Mesenchymal stem cell (in vitro differentiated cells and primary cell): ENCODE data around the gene PPP1R14D.

ENCODE experiments used
- DNase-seq: peaks from one replicate; pipeline ENCODE4 v3.0.0-alpha.2; 2013
- H2AFZ ChIP-seq: one replicate; pipeline ENCODE4 v1.6.1; 2013; ENCODE audit warnings: low read depth, mild to moderate bottlenecking, control low read depth, inconsistent platforms, low read length, moderate library complexity
- H2AK5ac ChIP-seq: 2 replicates; pipeline ENCODE4 v1.6.1; 2013; ENCODE audit warnings: low read length, moderate library complexity, mild to moderate bottlenecking, inconsistent platforms; ENCODE audit not compliant: severe bottlenecking
- H2BK120ac ChIP-seq: one replicate; pipeline ENCODE4 v1.6.1; 2013; ENCODE audit warnings: low read depth, mild to moderate bottlenecking, inconsistent platforms, low read length, moderate library complexity
- H2BK12ac ChIP-seq, 2 experiments: one replicate each; pipeline ENCODE4 v1.6.1; 2013; ENCODE audit warnings: inconsistent platforms in 2 of 2, low read length in 2 of 2, mild to moderate bottlenecking in 2 of 2, moderate library complexity in 2 of 2, control low read depth in 1 of 2
- H2BK15ac ChIP-seq: one replicate; pipeline ENCODE4 v1.6.1; 2013; ENCODE audit warnings: mild to moderate bottlenecking, low read depth, inconsistent platforms; ENCODE audit not compliant: poor library complexity, severe bottlenecking
- H2BK5ac ChIP-seq: 2 replicates; pipeline ENCODE4 v1.6.1; 2013; ENCODE audit warnings: low read depth, mild to moderate bottlenecking, low read length, control low read depth, inconsistent platforms; ENCODE audit not compliant: poor library complexity, severe bottlenecking
- H3K14ac ChIP-seq, 2 experiments: one replicate each; pipeline ENCODE4 v1.6.1; 2013; ENCODE audit warnings: inconsistent platforms in 2 of 2, low read length in 2 of 2, control low read depth in 1 of 2, mild to moderate bottlenecking in 1 of 2, moderate library complexity in 1 of 2
- H3K18ac ChIP-seq, 2 experiments: one replicate each; pipeline ENCODE4 v1.6.1; 2013; ENCODE audit warnings: inconsistent platforms in 2 of 2, low read length in 2 of 2, control low read depth in 1 of 2, low read depth in 1 of 2, mild to moderate bottlenecking in 1 of 2
- H3K23ac ChIP-seq, 2 experiments: one replicate each; pipeline ENCODE4 v1.6.1; 2013; ENCODE audit warnings: inconsistent platforms in 2 of 2, low read length in 2 of 2, mild to moderate bottlenecking in 2 of 2, moderate library complexity in 2 of 2, control low read depth in 1 of 2
- H3K27ac ChIP-seq: 2 replicates; pipeline ENCODE4 v1.5.1; 2013; ENCODE audit warnings: mild to moderate bottlenecking, moderate library complexity, low read length, control low read depth, inconsistent platforms; ENCODE audit not compliant: poor library complexity, severe bottlenecking
- H3K27me3 ChIP-seq, 2 experiments: 2 replicates each; pipeline versions ENCODE4 v1.6.1 to v1.7.0; 2013; ENCODE audit warnings: low read length in 2 of 2, mild to moderate bottlenecking in 2 of 2, moderate library complexity in 2 of 2, control low read depth in 1 of 2, inconsistent platforms in 1 of 2; ENCODE audit not compliant: control insufficient read depth in 1 of 2, insufficient read depth in 1 of 2
- H3K36me3 ChIP-seq, 2 experiments: 2 replicates each; pipeline versions ENCODE4 v1.6.1 to v1.7.0; 2013; ENCODE audit warnings: low read length in 2 of 2, control low read depth in 1 of 2, inconsistent platforms in 1 of 2, low read depth in 1 of 2, mild to moderate bottlenecking in 1 of 2; ENCODE audit not compliant: insufficient read depth in 2 of 2, control insufficient read depth in 1 of 2
- H3K4ac ChIP-seq, 2 experiments: one replicate each; pipeline ENCODE4 v1.6.1; 2013; ENCODE audit warnings: inconsistent platforms in 2 of 2, low read length in 2 of 2, mild to moderate bottlenecking in 2 of 2, moderate library complexity in 2 of 2, control low read depth in 1 of 2, low read depth in 1 of 2
- H3K4me1 ChIP-seq: 2 replicates; pipeline ENCODE4 v1.6.1; 2013; ENCODE audit warnings: low read depth, low read length, control low read depth; ENCODE audit not compliant: control insufficient read depth, insufficient read depth
- H3K4me2 ChIP-seq: 2 replicates; pipeline ENCODE4 v1.6.1; 2013; ENCODE audit warnings: low read length, mild to moderate bottlenecking, inconsistent platforms; ENCODE audit not compliant: poor library complexity, severe bottlenecking
- H3K4me3 ChIP-seq, 2 experiments: 2 replicates each; pipeline versions ENCODE4 v1.5.1 to v1.7.0; 2013; ENCODE audit warnings: low read length in 2 of 2, mild to moderate bottlenecking in 2 of 2, control low read depth in 1 of 2, low read depth in 1 of 2; ENCODE audit not compliant: insufficient read depth in 1 of 2
- H3K79me1 ChIP-seq: replicated peaks from 2 replicates; pipeline ENCODE4 v1.6.1; 2013; ENCODE audit warnings: mild to moderate bottlenecking, control low read depth, low read length, inconsistent platforms; ENCODE audit not compliant: poor library complexity, severe bottlenecking
- H3K9ac ChIP-seq: 2 replicates; pipeline ENCODE4 v1.7.0; 2013; ENCODE audit warnings: mild to moderate bottlenecking, low read length, moderate library complexity
- H3K9me3 ChIP-seq: 2 replicates; pipeline ENCODE4 v1.7.0; 2013; ENCODE audit warnings: mild to moderate bottlenecking, low read length; ENCODE audit not compliant: control insufficient read depth
- H4K8ac ChIP-seq: one replicate; pipeline ENCODE4 v1.6.1; 2013; ENCODE audit warnings: inconsistent platforms, mild to moderate bottlenecking, low read length, moderate library complexity
- H4K91ac ChIP-seq: one replicate; pipeline ENCODE4 v1.6.1; 2013; ENCODE audit warnings: mild to moderate bottlenecking, low read length, inconsistent platforms
- WGBS: methylation state at CpG from one replicate; pipeline ENCODE4 v1.1.7; 2013; ENCODE audit warnings: mixed read lengths; 5-methylcytosine and 5-hydroxymethylcytosine counted together

The PPP1R14D gene

GRCh38 chr15:40807888-40808461, 20.5 kb downstream of the PPP1R14D start:
- 60% methylated on average over 19 of the region's 19 CpGs for WGBS
- Histone ChIP-seq H3K27me3 (no peaks in the 10 kb centered on the region), H2BK5ac (no peak overlapping the region)

GRCh38 chr15:40807028-40807887, 21.2 kb downstream of the PPP1R14D start, which contains the start of the genes DNAJC17 and ZFYVE19:
Gene DNAJC17 (minus strand): TSS chr15:40807473. CDS start chr15:40807446, 27 bp downstream.
Gene ZFYVE19 (plus strand): TSS chr15:40807089. CDS start chr15:40807590, 501 bp downstream.
- H3K4me1 ChIP-seq: peaks cover 11% of the 10 kb centered on the region
- no peak within 1 kb of the TSS for H2BK120ac ChIP-seq
- H3K4me3 ChIP-seq: peak within 1 kb of the TSS; percentile 75 to 95
- H2BK12ac ChIP-seq: peak within 1 kb of the TSS in 1 of 2 experiments; percentile 47
- peak within 1 kb of the TSS; percentile 95 to 96 for H3K4ac ChIP-seq
- H2BK5ac ChIP-seq: no peak within 1 kb of the TSS
- H4K91ac ChIP-seq: peak within 1 kb of the TSS; percentile 45
- H3K27ac ChIP-seq: peak within 1 kb of the TSS; percentile 75
- H3K36me3 ChIP-seq: peaks cover 12 to 34% of the 10 kb centered on the region in 2 experiments
- H2AK5ac ChIP-seq: no peak within 1 kb of the TSS
- peak within 1 kb of the TSS; percentile 95 to 99 for H3K18ac ChIP-seq
- H2AFZ ChIP-seq: peak within 1 kb of the TSS; percentile 98
- H2BK15ac ChIP-seq: peak within 1 kb of the TSS; percentile 9
- under 1% methylated on average over 64 of the region's 64 CpGs for WGBS
- DNase-seq: peak; percentile 99
- H3K23ac ChIP-seq: peak within 1 kb of the TSS in 1 of 2 experiments; percentile 63
- no peaks in the 10 kb centered on the region for H3K9me3 ChIP-seq
- peak within 1 kb of the TSS; percentile 94 for H3K9ac ChIP-seq
- H3K79me1 ChIP-seq: peaks cover 34% of the 10 kb centered on the region
- peak within 1 kb of the TSS; percentile 87 for H3K4me2 ChIP-seq
- peak within 1 kb of the TSS; percentile 90 for H4K8ac ChIP-seq
- H3K27me3 ChIP-seq: no peaks in the 10 kb centered on the region
- H3K14ac ChIP-seq: peak within 1 kb of the TSS in 1 of 2 experiments; percentile 99

More at GRCh38 chr15:40807888-40808461, 20.5 kb downstream of the PPP1R14D start:
- Histone ChIP-seq H4K91ac (peak overlapping the region; percentile 36), H3K79me1 (peaks cover 29% of the 10 kb centered on the region), H2BK12ac (no peak overlapping the region), H3K4me3 (peak overlapping the region; percentile 75 to 95), H4K8ac (peak overlapping the region; percentile 89), H3K9ac (peak overlapping the region; percentile 94), H3K4me1 (peaks cover 11% of the 10 kb centered on the region), H2BK15ac (no peak overlapping the region), H2BK120ac (no peak overlapping the region), H3K27ac (no peak overlapping the region), H2AK5ac (no peak overlapping the region), H3K23ac (peak overlapping the region in 1 of 2 experiments; percentile 63), H3K36me3 (peaks cover 18 to 34% of the 10 kb centered on the region in 2 experiments), H3K4me2 (peak overlapping the region; percentile 87), H3K14ac (no peak overlapping the region), H3K9me3 (no peaks in the 10 kb centered on the region), H3K4ac (peak overlapping the region in 1 of 2 experiments; percentile 94), H3K18ac (peak overlapping the region in 1 of 2 experiments; percentile 94), H2AFZ (peak overlapping the region; percentile 94)
- DNase-seq: no peak

- H2BK15ac ChIP-seq: no peak overlapping the region
- no peak overlapping the region for H2BK12ac ChIP-seq
- peaks cover 38% of the 10 kb centered on the region for H3K79me1 ChIP-seq
- peaks cover 11% of the 10 kb centered on the region for H3K4me1 ChIP-seq
- peak overlapping the region; percentile 75 to 95 for H3K4me3 ChIP-seq
- peak overlapping the region; percentile 48 for H3K4me2 ChIP-seq
- 0% methylated on average over 2 of the region's 2 CpGs for WGBS
- peak overlapping the region; percentile 98 for H2AFZ ChIP-seq
- H3K27me3 ChIP-seq: no peaks in the 10 kb centered on the region
- H3K9me3 ChIP-seq: no peaks in the 10 kb centered on the region
- H4K91ac ChIP-seq: no peak overlapping the region
- H2BK5ac ChIP-seq: no peak overlapping the region
- H3K18ac ChIP-seq: peak overlapping the region in 1 of 2 experiments; percentile 76
- no peak for DNase-seq
- H3K36me3 ChIP-seq: peaks cover 12 to 30% of the 10 kb centered on the region in 2 experiments
- H3K9ac ChIP-seq: peak overlapping the region; percentile 94
- no peak overlapping the region for H3K23ac ChIP-seq
- no peak overlapping the region for H2AK5ac ChIP-seq
- peak overlapping the region; percentile 1 for H3K27ac ChIP-seq
- peak overlapping the region in 1 of 2 experiments; percentile 51 for H3K14ac ChIP-seq
- peak overlapping the region in 1 of 2 experiments; percentile 74 for H3K4ac ChIP-seq
- no peak overlapping the region for H2BK120ac ChIP-seq
- peak overlapping the region; percentile 70 for H4K8ac ChIP-seq
Observed at GRCh38 chr15:40806672-40807027, 21.9 kb downstream of the PPP1R14D start.

DNA sequence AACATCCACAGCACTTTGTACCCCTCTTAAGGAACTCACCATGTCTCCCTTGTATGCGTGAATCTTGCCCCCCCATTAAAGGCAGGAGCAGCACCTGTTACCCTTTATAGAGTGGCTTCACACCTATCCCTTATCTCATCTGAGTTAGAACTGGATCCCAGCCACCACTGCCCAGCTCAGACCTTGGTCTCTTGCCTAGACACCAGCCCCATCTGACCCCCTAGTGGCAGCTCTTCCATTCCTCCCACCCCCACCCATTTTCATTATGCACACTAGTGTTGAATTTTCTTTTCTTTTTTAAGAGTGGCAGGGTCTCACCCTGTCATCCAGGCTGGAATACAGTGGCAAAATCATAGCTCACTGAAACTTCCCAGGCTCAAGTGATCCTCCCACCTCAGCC, 24.8 kb downstream of the PPP1R14D start:
- Histone ChIP-seq H4K8ac (no peak overlapping the region), H3K27ac (no peak overlapping the region), H3K4me3 (no peak overlapping the region), H3K4me2 (no peak overlapping the region), H3K36me3 (peaks cover 0 to 14% of the 10 kb centered on the region in 2 experiments), H3K4ac (no peak overlapping the region), H3K9me3 (no peaks in the 10 kb centered on the region), H2AFZ (no peak overlapping the region), H3K27me3 (no peaks in the 10 kb centered on the region), H2BK5ac (no peak overlapping the region), H3K23ac (no peak overlapping the region), H2BK120ac (no peak overlapping the region), H3K18ac (no peak overlapping the region), H4K91ac (no peak overlapping the region), H2BK12ac (no peak overlapping the region), H3K9ac (no peak overlapping the region), H3K4me1 (peaks cover 8% of the 10 kb centered on the region), H2BK15ac (no peak overlapping the region), H3K79me1 (peaks cover 32% of the 10 kb centered on the region), H3K14ac (no peak overlapping the region), H2AK5ac (no peak overlapping the region)
- no peak for DNase-seq
- WGBS: 97% methylated on average over 1 of the region's 1 CpG
